Suprapubic skin (tissue), 4 donors: ENCODE measurements around the gene TGM2. TPM values are rescaled to one million over a fixed set of nuclear protein-coding genes. Genes with fewer than 3 reads are reported as not detected.
"Not testable (repeated sequence)": the region's sequence is repeated elsewhere in the genome, so short reads cannot be mapped to it uniquely, and the experiment has no call there.

Source experiments
- DNase-seq, 2 donors: peaks; one replicate each; pipeline ENCODE4 v3.0.0-alpha.2; 2019; ENCODE audit warnings: low spot score in 2 of 2
- H3K27ac ChIP-seq: fragments of 200-600 bp; sonication (generic); one replicate; pipeline ENCODE4 v1.5.1; 2019
- H3K27me3 ChIP-seq: fragments of 200-600 bp; sonication (generic); one replicate; pipeline ENCODE4 v1.5.1; 2019
- H3K36me3 ChIP-seq: fragments of 200-600 bp; sonication (generic); one replicate; pipeline ENCODE4 v1.5.1; 2019
- H3K4me1 ChIP-seq: fragments of 200-600 bp; sonication (generic); one replicate; pipeline ENCODE4 v1.5.1; 2019
- H3K4me3 ChIP-seq: fragments of 200-600 bp; sonication (generic); one replicate; pipeline ENCODE4 v1.5.1; 2019; ENCODE audit warnings: mild to moderate bottlenecking
- H3K9me3 ChIP-seq: fragments of 200-600 bp; sonication (generic); one replicate; pipeline ENCODE4 v1.5.1; 2019
- CTCF ChIP-seq, 2 donors: fragments of 200-600 bp in 1 of 2; fragments of 450-650 bp in 1 of 2; sonication (generic) in 1 of 2; IDR thresholded peaks; one replicate each; pipeline ENCODE4 v1.5.1; 2016 to 2019; ENCODE audit warnings: antibody characterized with exemption in 2 of 2, mild to moderate bottlenecking in 1 of 2, moderate library complexity in 1 of 2
- EP300 ChIP-seq: sonication (generic); formaldehyde crosslinking; IDR thresholded peaks from one replicate; pipeline ENCODE4 v1.6.1; 2017; ENCODE audit warnings: antibody characterized with exemption
- POLR2A ChIP-seq, 2 donors: fragments of 450-650 bp; IDR thresholded peaks; one replicate each; pipeline ENCODE4 v1.6.1; 2017; ENCODE audit warnings: antibody characterized with exemption in 2 of 2, mild to moderate bottlenecking in 2 of 2, moderate library complexity in 2 of 2
- POLR2AphosphoS5 ChIP-seq, 3 donors: sonication (generic); formaldehyde crosslinking; IDR thresholded peaks; one replicate each; pipeline ENCODE4 v1.6.1; 2017; ENCODE audit warnings: antibody characterized with exemption in 3 of 3
- WGBS: methylation state at CpG from one replicate; pipeline ENCODE4 v1.1.5; 2018; 5-methylcytosine and 5-hydroxymethylcytosine counted together
- total RNA-seq, 4 donors: library from RNA; depleted of rRNA; stranded (reverse); fragments of >200 nt; gene quantifications; one replicate each; pipeline ENCODE4 v1.1.0, GENCODE V29; 2016

TGM2 gene
- total RNA-seq, 4 donors from 2014 or later = 1.5 to 6.6 (median 3.8) TPM

- peak overlapping the region; percentile 22 for H3K27ac ChIP-seq
- no peaks in the 10 kb centered on the region for H3K9me3 ChIP-seq
- H3K4me1 ChIP-seq = peaks cover 16% of the 10 kb centered on the region
- no peaks in the 10 kb centered on the region for H3K36me3 ChIP-seq
- 65% methylated on average over 4 of the region's 4 CpGs for WGBS
- no peak overlapping the region for H3K4me3 ChIP-seq
- TF ChIP-seq POLR2AphosphoS5 (IDR thresholded peaks at IDR 0.05) (no peak), CTCF (IDR thresholded peaks at IDR 0.05) (no peak), EP300 (no peak), POLR2A (IDR thresholded peaks at IDR 0.05) (no peak)
- no peak for DNase-seq
- no peaks in the 10 kb centered on the region for H3K27me3 ChIP-seq
Measured at GRCh38 chr20:38108438-38108985, 56.6 kb downstream of the TGM2 start.

DNA sequence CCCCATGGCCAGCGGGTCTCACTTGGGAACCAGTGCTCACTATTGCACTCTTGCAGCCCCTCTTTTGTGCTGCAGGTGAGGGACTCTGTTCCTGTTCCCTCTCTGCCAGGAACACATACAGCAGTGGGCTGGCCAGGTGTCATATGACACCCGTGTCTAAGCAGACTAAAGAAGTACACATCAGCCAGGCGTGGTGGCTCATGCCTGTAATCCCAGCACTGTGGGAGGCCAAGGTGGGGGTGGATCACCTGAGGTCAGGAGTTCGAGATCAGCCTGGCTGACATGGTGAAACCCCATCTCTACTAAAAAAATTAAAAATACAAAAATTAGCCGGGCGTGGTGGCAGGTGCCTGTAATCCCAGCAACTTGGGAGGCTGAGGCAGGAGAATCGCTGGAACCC, 57.2 kb downstream of the TGM2 start:
- H3K9me3 ChIP-seq, DNase-seq, H3K27me3 ChIP-seq, H3K4me3 ChIP-seq, H3K36me3 ChIP-seq, H3K27ac ChIP-seq: not testable (repeated sequence)
- 80% methylated on average over 7 of the region's 7 CpGs for WGBS
- peaks cover 16% of the 10 kb centered on the region for H3K4me1 ChIP-seq

GRCh38 chr20:38107386-38107785, 57.7 kb downstream of the TGM2 start:
- WGBS = 83% methylated on average over 1 of the region's 1 CpG
- DNase-seq, H3K9me3 ChIP-seq, H3K27ac ChIP-seq, H3K4me3 ChIP-seq, H3K27me3 ChIP-seq, H3K36me3 ChIP-seq: not testable (repeated sequence)
- H3K4me1 ChIP-seq = peaks cover 16% of the 10 kb centered on the region

DNA sequence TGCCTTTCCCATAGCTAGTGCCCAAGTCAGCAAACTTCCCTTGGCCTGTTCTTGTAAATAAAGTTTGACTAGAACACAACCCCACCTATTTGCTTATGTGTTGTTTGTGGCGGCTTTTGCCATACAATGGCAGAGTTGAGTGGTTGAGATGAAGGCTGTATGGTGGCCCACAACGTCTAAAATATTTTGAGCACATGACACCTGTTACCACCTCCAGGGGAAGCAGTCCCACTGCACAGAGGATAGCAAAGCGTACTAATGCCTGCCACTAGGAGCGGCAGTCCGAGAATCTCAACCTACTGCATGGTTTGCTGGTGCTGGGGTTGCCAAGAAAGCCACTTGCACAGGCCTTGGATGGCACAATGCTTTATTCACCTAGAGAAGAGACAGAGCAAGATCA, 58.6 kb downstream of the TGM2 start:
- Histone ChIP-seq H3K9me3 (no peaks in the 10 kb centered on the region), H3K4me3 (no peak overlapping the region), H3K4me1 (peaks cover 16% of the 10 kb centered on the region), H3K27me3 (no peaks in the 10 kb centered on the region), H3K36me3 (no peaks in the 10 kb centered on the region), H3K27ac (no peak overlapping the region)
- WGBS = 96% methylated on average over 5 of the region's 5 CpGs
- TF ChIP-seq POLR2A (IDR thresholded peaks at IDR 0.05) = no peak
- TF ChIP-seq EP300 = no peak
- TF ChIP-seq CTCF (IDR thresholded peaks at IDR 0.05) = no peak
- no peak for TF ChIP-seq POLR2AphosphoS5 (IDR thresholded peaks at IDR 0.05)
- no peak for DNase-seq

- H3K27me3 ChIP-seq = no peaks in the 10 kb centered on the region
- 26% methylated on average over 1 of the region's 1 CpG for WGBS
- H3K27ac ChIP-seq = no peak overlapping the region
- H3K4me3 ChIP-seq = no peak overlapping the region
- TF ChIP-seq CTCF (IDR thresholded peaks at IDR 0.05) (no peak), EP300 (no peak), POLR2AphosphoS5 (IDR thresholded peaks at IDR 0.05) (no peak), POLR2A (IDR thresholded peaks at IDR 0.05) (no peak)
- H3K4me1 ChIP-seq = no peaks in the 10 kb centered on the region
- H3K36me3 ChIP-seq = no peaks in the 10 kb centered on the region
- no peak for DNase-seq
- H3K9me3 ChIP-seq = no peaks in the 10 kb centered on the region
Measured at GRCh38 chr20:38104285-38104684, 60.8 kb downstream of the TGM2 start.

- 94% methylated on average over 5 of the region's 5 CpGs for WGBS
- H3K4me1 ChIP-seq, H3K9me3 ChIP-seq, H3K36me3 ChIP-seq, DNase-seq, H3K27ac ChIP-seq, H3K4me3 ChIP-seq, H3K27me3 ChIP-seq: not testable (repeated sequence)
Measured at GRCh38 chr20:38102206-38102605, 62.9 kb downstream of the TGM2 start.

DNA sequence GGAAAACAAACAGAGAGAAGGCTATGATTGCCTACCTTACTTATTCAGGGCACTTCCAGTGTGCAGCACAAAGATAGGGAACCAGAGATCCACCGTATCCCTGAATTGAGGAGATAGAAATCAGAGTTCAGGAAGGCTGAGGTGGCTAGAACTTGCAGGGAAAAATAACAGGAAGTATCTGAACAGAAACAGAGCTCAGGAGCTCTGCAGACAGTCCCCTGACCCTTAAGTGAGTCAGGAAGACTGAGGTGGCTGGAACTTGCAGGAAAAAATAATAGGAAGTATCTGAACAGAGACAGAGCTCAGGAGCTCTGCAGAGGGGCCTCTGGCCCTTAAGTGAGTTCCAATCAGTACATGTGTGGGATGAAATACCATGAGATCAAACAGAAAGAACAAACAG, 66.1 kb downstream of the TGM2 start:
- Histone ChIP-seq H3K4me1 (peaks cover 11% of the 10 kb centered on the region), H3K4me3 (no peak overlapping the region), H3K9me3 (no peaks in the 10 kb centered on the region), H3K36me3 (no peaks in the 10 kb centered on the region), H3K27ac (no peak overlapping the region), H3K27me3 (no peaks in the 10 kb centered on the region)
- DNase-seq = no peak
- WGBS = 86% methylated on average over 1 of the region's 1 CpG
- TF ChIP-seq POLR2AphosphoS5 (IDR thresholded peaks at IDR 0.05) = no peak
- TF ChIP-seq CTCF (IDR thresholded peaks at IDR 0.05) = no peak
- no peak for TF ChIP-seq EP300
- TF ChIP-seq POLR2A (IDR thresholded peaks at IDR 0.05) = no peak
